ENCODE results near the gene BARX2.

DNA sequence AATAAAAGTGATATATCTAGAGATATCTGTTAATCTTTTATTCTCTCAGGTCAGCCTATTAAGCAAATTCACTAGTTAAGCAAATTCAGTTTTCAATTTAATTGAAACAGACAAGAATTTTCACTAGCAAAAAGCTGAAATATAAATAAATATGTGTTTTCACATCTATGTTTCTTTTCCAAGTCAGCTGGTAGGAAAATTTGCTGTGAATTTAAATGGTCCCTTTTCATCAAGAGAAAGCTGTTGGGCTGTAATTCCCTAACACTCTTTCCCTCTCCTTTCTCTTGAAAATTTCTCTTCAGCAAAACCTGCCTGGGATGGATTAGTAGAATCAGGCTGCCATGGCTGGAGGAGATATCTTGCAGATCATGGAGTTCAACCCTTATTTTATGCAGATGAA, 46.9 kb upstream of the BARX2 start:
- TF ChIP-seq, protein P1, sequence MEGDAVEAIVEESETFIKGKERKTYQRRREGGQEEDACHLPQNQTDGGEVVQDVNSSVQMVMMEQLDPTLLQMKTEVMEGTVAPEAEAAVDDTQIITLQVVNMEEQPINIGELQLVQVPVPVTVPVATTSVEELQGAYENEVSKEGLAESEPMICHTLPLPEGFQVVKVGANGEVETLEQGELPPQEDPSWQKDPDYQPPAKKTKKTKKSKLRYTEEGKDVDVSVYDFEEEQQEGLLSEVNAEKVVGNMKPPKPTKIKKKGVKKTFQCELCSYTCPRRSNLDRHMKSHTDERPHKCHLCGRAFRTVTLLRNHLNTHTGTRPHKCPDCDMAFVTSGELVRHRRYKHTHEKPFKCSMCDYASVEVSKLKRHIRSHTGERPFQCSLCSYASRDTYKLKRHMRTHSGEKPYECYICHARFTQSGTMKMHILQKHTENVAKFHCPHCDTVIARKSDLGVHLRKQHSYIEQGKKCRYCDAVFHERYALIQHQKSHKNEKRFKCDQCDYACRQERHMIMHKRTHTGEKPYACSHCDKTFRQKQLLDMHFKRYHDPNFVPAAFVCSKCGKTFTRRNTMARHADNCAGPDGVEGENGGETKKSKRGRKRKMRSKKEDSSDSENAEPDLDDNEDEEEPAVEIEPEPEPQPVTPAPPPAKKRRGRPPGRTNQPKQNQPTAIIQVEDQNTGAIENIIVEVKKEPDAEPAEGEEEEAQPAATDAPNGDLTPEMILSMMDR (IDR thresholded peaks at IDR 0.05): no peak
- no peak for TF ChIP-seq POLR2A (IDR thresholded peaks at IDR 0.05)

All from adrenal gland (tissue), 5 donors.